ENCODE data around the gene PPARD. TPM values are rescaled to one million over a fixed set of nuclear protein-coding genes. Genes with fewer than 3 reads are reported as not detected.

PPARD gene
- total RNA-seq, 2 experiments from 2014 or later: 6.1 to 11.9 TPM

DNA sequence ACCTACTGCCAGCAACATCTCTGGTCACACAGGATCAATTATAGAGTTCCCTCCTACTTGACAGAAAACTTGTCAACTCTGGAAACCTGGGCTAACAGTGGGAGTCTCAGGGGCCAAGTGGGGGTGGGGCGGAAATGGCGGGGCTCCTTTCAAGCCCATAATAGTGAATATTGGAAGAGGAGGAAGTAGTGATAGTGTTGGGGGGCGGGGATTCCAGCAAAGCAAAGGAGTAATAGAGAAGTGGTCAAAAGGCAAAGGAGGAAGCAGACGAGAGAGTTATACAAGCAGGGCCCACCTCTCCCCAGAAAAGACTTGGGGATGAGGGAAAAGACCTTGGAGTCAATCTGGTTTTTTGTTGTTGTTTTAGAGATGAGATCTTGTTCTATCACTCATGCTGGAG is 42.7 kb upstream of the PPARD start:
- DNase-seq (ENCODE audit: low spot score): peak; percentile 54
- Histone ChIP-seq H3K4me3 (ENCODE audit: low read depth, low read length, poor library complexity, severe bottlenecking) (peak overlapping the region; percentile 94), H3K9me3 (ENCODE audit: low read length) (no peaks in the 10 kb centered on the region), H3K79me2 (ENCODE audit: insufficient read depth, low read depth, low read length) (peaks cover 41% of the 10 kb centered on the region; the same call in 1 of the 2 replicates), H3K9me2 (ENCODE audit: insufficient read depth, low read length) (no peaks in the 10 kb centered on the region), H3K4me2 (ENCODE audit: low read length) (peak overlapping the region; percentile 98), H3K4me1 (ENCODE audit: insufficient read depth, low read length, poor library complexity, severe bottlenecking) (peaks cover 70% of the 10 kb centered on the region), H2AFZ (ENCODE audit: low read length) (no peak overlapping the region), H3K27ac (ENCODE audit: low read depth, low read length, poor library complexity, severe bottlenecking) (peak overlapping the region; percentile 82), H4K20me1 (ENCODE audit: insufficient read depth, low read length) (no peaks in the 10 kb centered on the region), H3K36me3 (ENCODE audit: insufficient read depth, low read length) (peaks cover 40% of the 10 kb centered on the region; the same call in 1 of the 2 replicates)
- BruUV-seq (replicated peaks): no TSS peak
- TF ChIP-seq, protein P1, sequence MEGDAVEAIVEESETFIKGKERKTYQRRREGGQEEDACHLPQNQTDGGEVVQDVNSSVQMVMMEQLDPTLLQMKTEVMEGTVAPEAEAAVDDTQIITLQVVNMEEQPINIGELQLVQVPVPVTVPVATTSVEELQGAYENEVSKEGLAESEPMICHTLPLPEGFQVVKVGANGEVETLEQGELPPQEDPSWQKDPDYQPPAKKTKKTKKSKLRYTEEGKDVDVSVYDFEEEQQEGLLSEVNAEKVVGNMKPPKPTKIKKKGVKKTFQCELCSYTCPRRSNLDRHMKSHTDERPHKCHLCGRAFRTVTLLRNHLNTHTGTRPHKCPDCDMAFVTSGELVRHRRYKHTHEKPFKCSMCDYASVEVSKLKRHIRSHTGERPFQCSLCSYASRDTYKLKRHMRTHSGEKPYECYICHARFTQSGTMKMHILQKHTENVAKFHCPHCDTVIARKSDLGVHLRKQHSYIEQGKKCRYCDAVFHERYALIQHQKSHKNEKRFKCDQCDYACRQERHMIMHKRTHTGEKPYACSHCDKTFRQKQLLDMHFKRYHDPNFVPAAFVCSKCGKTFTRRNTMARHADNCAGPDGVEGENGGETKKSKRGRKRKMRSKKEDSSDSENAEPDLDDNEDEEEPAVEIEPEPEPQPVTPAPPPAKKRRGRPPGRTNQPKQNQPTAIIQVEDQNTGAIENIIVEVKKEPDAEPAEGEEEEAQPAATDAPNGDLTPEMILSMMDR (conservative IDR thresholded peaks at IDR 0.05; ENCODE audit: low read length): no peak
- TF ChIP-seq EZH2phosphoT487 (IDR thresholded peaks at IDR 0.05; ENCODE audit: borderline replicate concordance, low read depth, low read length): no peak
- POLR2A ChIA-PET: interaction anchor here (0.7 to 2.1 kb wide), 2 partner anchors 24 to 35 kb away, joined by 3 to 5 read pairs; no protein-coding TSS in a partner anchor
- intact Hi-C loops (cut with micrococcal nuclease; ENCODE audit: unreplicated experiment): no loop called here
- CTCF ChIA-PET (ENCODE audit: unreplicated experiment): interaction anchor here (0.6 kb wide), 1 partner anchor 43 kb away, joined by 3 read pairs; no protein-coding TSS in a partner anchor

DNA sequence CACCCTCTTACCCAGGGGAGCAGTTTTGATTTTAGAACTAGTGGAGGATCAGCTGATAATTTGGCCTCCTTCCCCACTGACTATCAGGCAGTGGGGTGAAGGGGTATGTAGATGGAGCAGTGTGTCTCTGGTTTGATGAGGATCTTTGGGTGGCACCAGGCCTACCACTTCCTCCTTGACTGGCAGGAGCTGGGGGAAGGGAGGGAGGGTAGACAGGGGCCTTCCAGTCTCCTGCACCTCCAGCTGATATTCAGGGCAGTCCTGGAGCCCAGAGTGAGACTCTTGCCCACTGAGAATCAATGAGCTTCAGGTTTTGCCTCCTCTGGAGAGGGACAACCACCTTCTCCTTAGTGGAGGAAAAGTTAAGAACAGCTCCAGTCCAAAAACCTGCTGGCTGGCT is 41.5 kb upstream of the PPARD start:
- Histone ChIP-seq H3K79me2 (ENCODE audit: insufficient read depth, low read depth, low read length) (peaks cover 41% of the 10 kb centered on the region; the same call in 1 of the 2 replicates), H2AFZ (ENCODE audit: low read length) (no peak overlapping the region), H3K4me2 (ENCODE audit: low read length) (peak overlapping the region; percentile 98), H3K27ac (ENCODE audit: low read depth, low read length, poor library complexity, severe bottlenecking) (peak overlapping the region; percentile 36), H4K20me1 (ENCODE audit: insufficient read depth, low read length) (no peaks in the 10 kb centered on the region), H3K4me1 (ENCODE audit: insufficient read depth, low read length, poor library complexity, severe bottlenecking) (peaks cover 70% of the 10 kb centered on the region), H3K9me2 (ENCODE audit: insufficient read depth, low read length) (no peaks in the 10 kb centered on the region), H3K4me3 (ENCODE audit: low read depth, low read length, poor library complexity, severe bottlenecking) (peak overlapping the region; percentile 94), H3K36me3 (ENCODE audit: insufficient read depth, low read length) (peaks cover 29% of the 10 kb centered on the region; the same call in 1 of the 2 replicates), H3K9me3 (ENCODE audit: low read length) (no peaks in the 10 kb centered on the region)
- BruUV-seq (replicated peaks): no TSS peak
- CTCF ChIA-PET (ENCODE audit: unreplicated experiment): interaction anchor here (1.3 kb wide), 1 partner anchor 27 kb away, joined by 4 read pairs; no protein-coding TSS in a partner anchor
- intact Hi-C loops (cut with micrococcal nuclease; ENCODE audit: unreplicated experiment): no loop called here
- no peak for TF ChIP-seq EZH2phosphoT487 (IDR thresholded peaks at IDR 0.05; ENCODE audit: borderline replicate concordance, low read depth, low read length)
- TF ChIP-seq, protein P1 (conservative IDR thresholded peaks at IDR 0.05; ENCODE audit: low read length): no peak
- POLR2A ChIA-PET: interaction anchor here (0.7 to 2.1 kb wide), 5 partner anchors 23 to 167 kb away, joined by 3 to 5 read pairs (median 3); partner anchors contain the start of gene RPL10A
- DNase-seq (ENCODE audit: low spot score): no peak

Measured in OCI-LY7 (cell line).